Measurements from ENCODE around the gene SNX6. TPM values are rescaled to one million over a fixed set of nuclear protein-coding genes. Genes with fewer than 3 reads are reported as not detected.

The SNX6 gene
- total RNA-seq, 4 donors from 2014 or later = 54.5 to 99.9 (median 73.4) TPM

DNA sequence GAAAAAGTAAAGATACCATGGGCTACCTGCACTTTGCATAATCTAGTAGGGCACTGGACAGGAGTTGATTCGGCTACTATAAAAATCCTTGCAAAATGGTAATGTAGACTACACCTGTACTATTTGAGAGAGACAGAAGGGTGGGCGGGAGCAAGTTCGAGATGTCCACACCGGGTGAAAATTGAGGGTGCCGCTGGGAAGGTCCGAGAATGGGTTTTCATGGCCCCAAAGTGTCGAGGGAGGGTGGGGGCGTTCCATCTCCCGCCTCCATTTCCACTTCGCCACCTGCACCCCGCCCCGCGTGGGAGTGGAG, 648 bp downstream of the SNX6 start:
- H3K4me1 ChIP-seq = peaks cover 12 to 54% (median 43%) of the 10 kb centered on the region in 4 donors
- DNase-seq (ENCODE audit: extremely low spot score) = no peak
- H3K36me3 ChIP-seq = peaks cover 0 to 13% (median 6%) of the 10 kb centered on the region in 4 donors
- under 1% methylated on average over 13 of the region's 13 CpGs for WGBS
- TF ChIP-seq POLR2A (IDR thresholded peaks at IDR 0.05; ENCODE audit: low read depth) (no peak), EP300 (IDR thresholded peaks at IDR 0.05) (no peak), POLR2AphosphoS5 (IDR thresholded peaks at IDR 0.05) (no peak)
- TF ChIP-seq, protein P1, sequence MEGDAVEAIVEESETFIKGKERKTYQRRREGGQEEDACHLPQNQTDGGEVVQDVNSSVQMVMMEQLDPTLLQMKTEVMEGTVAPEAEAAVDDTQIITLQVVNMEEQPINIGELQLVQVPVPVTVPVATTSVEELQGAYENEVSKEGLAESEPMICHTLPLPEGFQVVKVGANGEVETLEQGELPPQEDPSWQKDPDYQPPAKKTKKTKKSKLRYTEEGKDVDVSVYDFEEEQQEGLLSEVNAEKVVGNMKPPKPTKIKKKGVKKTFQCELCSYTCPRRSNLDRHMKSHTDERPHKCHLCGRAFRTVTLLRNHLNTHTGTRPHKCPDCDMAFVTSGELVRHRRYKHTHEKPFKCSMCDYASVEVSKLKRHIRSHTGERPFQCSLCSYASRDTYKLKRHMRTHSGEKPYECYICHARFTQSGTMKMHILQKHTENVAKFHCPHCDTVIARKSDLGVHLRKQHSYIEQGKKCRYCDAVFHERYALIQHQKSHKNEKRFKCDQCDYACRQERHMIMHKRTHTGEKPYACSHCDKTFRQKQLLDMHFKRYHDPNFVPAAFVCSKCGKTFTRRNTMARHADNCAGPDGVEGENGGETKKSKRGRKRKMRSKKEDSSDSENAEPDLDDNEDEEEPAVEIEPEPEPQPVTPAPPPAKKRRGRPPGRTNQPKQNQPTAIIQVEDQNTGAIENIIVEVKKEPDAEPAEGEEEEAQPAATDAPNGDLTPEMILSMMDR (IDR thresholded peaks at IDR 0.05) = no peak
- no peaks in the 10 kb centered on the region for H3K27me3 ChIP-seq
- H3K9me3 ChIP-seq = no peaks in the 10 kb centered on the region
- intact Hi-C loops (cut with DNase I) = no loop called here
- peak overlapping the region; percentile 77 to 96 (median 86) for H3K4me3 ChIP-seq
- H3K27ac ChIP-seq (replicated peaks in 1 of 4) = peak overlapping the region; percentile 89 to 95 (median 92)

DNA sequence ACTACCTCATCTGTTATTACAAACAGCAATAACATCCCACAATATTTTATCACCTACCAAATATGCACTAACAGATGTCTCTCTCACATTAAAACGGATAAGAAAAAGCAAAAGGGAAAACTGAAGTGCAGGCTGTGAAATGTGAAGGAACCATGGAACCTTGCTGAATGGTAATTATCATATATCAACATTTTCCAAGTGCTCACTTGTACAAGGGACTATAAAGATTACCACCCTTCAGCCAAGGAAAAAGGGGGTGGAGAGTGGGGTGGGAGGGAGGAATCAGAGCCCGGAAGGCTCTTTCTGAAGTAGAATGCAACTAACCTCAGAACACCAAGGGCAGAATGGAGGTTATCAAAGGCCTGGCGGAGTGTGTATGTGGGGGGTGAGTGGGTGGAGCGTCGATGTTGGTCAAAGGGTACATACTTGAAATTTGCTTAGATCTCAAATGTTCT, 1.2 kb downstream of the SNX6 start:
- 28% methylated on average over 5 of the region's 5 CpGs for WGBS
- peak overlapping the region in 3 of 4 donors; percentile 91 to 95 (median 94) for H3K27ac ChIP-seq (replicated peaks in 1 of 4)
- peaks cover 0 to 16% (median 9%) of the 10 kb centered on the region in 4 donors for H3K36me3 ChIP-seq
- H3K4me1 ChIP-seq = peaks cover 18 to 59% (median 49%) of the 10 kb centered on the region in 4 donors
- H3K27me3 ChIP-seq = no peaks in the 10 kb centered on the region
- intact Hi-C loops (cut with DNase I) = no loop called here
- H3K9me3 ChIP-seq = no peaks in the 10 kb centered on the region
- no peak for TF ChIP-seq POLR2A (IDR thresholded peaks at IDR 0.05; ENCODE audit: low read depth)
- TF ChIP-seq EP300 (IDR thresholded peaks at IDR 0.05) = no peak
- TF ChIP-seq POLR2AphosphoS5 (IDR thresholded peaks at IDR 0.05) = no peak
- TF ChIP-seq, protein P1 (IDR thresholded peaks at IDR 0.05) = no peak
- DNase-seq (ENCODE audit: extremely low spot score) = no peak
- H3K4me3 ChIP-seq = peak overlapping the region; percentile 77 to 96 (median 86)

DNA sequence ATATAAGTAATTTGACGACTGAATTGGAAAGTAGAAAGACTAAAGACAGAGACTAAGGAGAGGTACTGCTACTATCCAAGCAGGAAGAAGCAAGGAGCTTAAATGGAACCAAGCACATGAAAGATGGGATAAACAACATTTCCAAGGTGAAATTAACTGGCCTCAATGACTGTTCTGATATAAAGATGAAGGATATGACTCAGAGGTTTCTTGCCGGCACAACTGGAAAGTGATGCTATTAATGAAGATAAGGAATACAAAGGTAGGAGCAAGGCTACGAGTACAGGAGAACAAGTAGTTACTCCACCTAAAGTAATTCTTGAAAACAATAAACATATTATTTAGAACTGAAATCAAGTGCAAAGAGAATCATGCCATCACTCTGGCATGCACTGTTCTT, 6.4 kb downstream of the SNX6 start:
- Histone ChIP-seq H3K4me3 (no peak overlapping the region), H3K4me1 (peaks cover 14 to 65% (median 54%) of the 10 kb centered on the region in 4 donors), H3K9me3 (no peaks in the 10 kb centered on the region), H3K36me3 (peaks cover 0 to 55% (median 19%) of the 10 kb centered on the region in 4 donors), H3K27ac (replicated peaks in 1 of 4) (no peak overlapping the region), H3K27me3 (no peaks in the 10 kb centered on the region)
- intact Hi-C loops (cut with DNase I) = no loop called here
- WGBS = 68% methylated on average over 3 of the region's 3 CpGs
- TF ChIP-seq, protein P1 (IDR thresholded peaks at IDR 0.05) = no peak
- TF ChIP-seq POLR2AphosphoS5 (IDR thresholded peaks at IDR 0.05) = no peak
- DNase-seq (ENCODE audit: extremely low spot score) = no peak

DNA sequence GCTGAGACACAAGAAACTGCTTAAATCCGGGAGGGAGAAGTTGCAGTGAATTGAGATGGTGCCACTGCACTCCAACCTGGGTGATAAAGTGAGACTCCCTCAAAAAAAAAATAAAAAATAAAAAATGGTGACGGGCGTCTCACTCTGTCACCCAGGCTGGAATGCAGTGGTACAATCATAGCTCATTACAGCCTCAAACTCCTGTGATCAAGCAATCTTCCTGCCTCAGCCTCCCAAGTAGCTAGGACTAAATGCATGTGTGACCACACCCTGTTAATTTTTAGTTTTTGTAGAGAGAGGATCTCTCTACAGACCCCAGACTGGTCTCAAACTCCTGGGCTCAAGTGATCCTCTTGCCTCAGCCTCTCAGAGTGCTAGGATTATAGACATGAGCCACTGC, 9.1 kb downstream of the SNX6 start:
- TF ChIP-seq EP300 (IDR thresholded peaks at IDR 0.05) (no peak), POLR2AphosphoS5 (IDR thresholded peaks at IDR 0.05) (no peak), POLR2A (IDR thresholded peaks at IDR 0.05; ENCODE audit: low read depth) (no peak)
- TF ChIP-seq, protein P1 (IDR thresholded peaks at IDR 0.05) = no peak
- Histone ChIP-seq H3K9me3 (no peaks in the 10 kb centered on the region), H3K27me3 (no peaks in the 10 kb centered on the region), H3K4me1 (peaks cover 9 to 39% (median 30%) of the 10 kb centered on the region in 4 donors), H3K36me3 (peaks cover 0 to 81% (median 27%) of the 10 kb centered on the region in 4 donors), H3K27ac (replicated peaks in 1 of 4) (no peak overlapping the region), H3K4me3 (no peak overlapping the region)
- intact Hi-C loops (cut with DNase I) = no loop called here
- no peak for DNase-seq (ENCODE audit: extremely low spot score)
- 51% methylated on average over 3 of the region's 3 CpGs for WGBS

DNA sequence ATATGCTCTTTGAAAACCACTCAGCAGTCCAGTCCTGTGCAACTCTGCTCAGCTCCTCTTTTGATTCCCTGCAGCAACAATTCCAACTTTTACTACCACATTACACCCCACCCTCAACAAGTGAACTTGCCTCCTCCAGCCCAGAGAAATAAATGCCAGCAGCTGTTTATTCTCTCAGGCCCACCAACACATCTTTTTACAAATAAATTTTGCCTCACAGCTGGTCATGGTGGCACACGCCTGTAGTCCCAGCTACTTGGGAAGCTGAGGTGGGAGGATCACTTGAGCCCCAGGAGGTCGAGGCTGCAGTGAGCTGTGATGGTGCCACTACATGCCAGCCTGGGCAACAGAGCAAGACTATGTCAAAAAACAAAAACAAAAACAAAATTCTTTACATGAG, 9.8 kb downstream of the SNX6 start:
- peaks cover 9 to 32% (median 26%) of the 10 kb centered on the region in 4 donors for H3K4me1 ChIP-seq
- intact Hi-C loops (cut with DNase I) = no loop called here
- TF ChIP-seq, protein P1 (IDR thresholded peaks at IDR 0.05) = no peak
- TF ChIP-seq EP300 (IDR thresholded peaks at IDR 0.05) (no peak), POLR2A (IDR thresholded peaks at IDR 0.05; ENCODE audit: low read depth) (no peak), POLR2AphosphoS5 (IDR thresholded peaks at IDR 0.05) (no peak)

More for the DNA sequence above, 9.8 kb downstream of the SNX6 start:
- H3K36me3 ChIP-seq = peaks cover 0 to 81% (median 26%) of the 10 kb centered on the region in 4 donors
- H3K27me3 ChIP-seq = no peaks in the 10 kb centered on the region
- 100% methylated on average over 2 of the region's 2 CpGs for WGBS
- no peak overlapping the region for H3K4me3 ChIP-seq
- H3K27ac ChIP-seq (replicated peaks in 1 of 4) = no peak overlapping the region
- H3K9me3 ChIP-seq = no peaks in the 10 kb centered on the region
- no peak for DNase-seq (ENCODE audit: extremely low spot score)
